ENCODE results near the gene BCDIN3D.
"Not testable (repeated sequence)": the region's sequence is repeated elsewhere in the genome, so short reads cannot be mapped to it uniquely, and the experiment has no call there.

The BCDIN3D gene

GRCh38 chr12:49876070-49876469 lies 33.2 kb upstream of the BCDIN3D start:
- DNase-seq: no peak

- no peak for DNase-seq
Measured at GRCh38 chr12:49875115-49875720, 32.3 kb upstream of the BCDIN3D start.

DNA sequence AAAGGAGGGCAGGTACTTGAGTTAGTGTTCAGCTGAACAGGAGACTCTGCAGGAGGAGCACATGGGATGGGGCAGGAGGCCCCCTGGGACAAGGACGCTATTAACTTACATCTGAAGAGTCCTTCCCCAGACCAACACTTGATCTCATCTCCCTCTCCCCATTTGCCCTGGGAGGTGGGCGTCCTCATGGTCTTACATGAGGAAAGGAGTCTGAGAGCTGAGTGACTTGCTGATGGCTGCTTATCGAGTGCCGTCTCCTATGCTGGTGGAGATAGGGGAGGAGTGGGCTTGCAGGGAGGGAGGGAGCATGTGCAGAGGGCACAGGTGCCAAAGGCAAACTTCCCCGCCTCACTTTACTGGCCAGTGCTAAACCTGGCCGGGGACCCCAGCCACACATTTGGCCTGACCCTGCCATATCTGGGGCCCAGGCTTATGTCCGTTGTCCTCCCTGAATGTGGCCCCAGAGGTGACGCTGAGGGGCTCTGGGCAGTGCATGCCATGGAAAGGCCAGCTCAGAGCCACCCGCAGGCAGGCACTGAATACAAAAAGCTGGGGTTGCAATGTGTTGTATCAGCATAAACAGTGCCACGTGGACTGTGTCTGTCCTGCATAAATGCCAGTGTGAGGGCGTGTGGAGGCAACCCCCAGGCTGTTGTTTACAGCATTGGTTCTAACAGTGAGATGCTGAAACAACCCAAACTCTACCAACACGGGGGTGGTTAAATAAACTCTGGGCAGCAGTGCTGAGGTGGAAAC lies 31.4 kb upstream of the BCDIN3D start:
- no peak for DNase-seq

- no peak for DNase-seq
Measured at GRCh38 chr12:49873361-49873934, 30.5 kb upstream of the BCDIN3D start.

- DNase-seq: no peak
Measured at GRCh38 chr12:49872781-49873181, 29.9 kb upstream of the BCDIN3D start.

- DNase-seq: no peak
Measured at GRCh38 chr12:49872381-49872780, 29.5 kb upstream of the BCDIN3D start.

GRCh38 chr12:49871811-49872251 lies 28.9 kb upstream of the BCDIN3D start:
- not testable (repeated sequence) for DNase-seq

GRCh38 chr12:49871263-49871561 lies 28.3 kb upstream of the BCDIN3D start:
- DNase-seq: no peak

DNA sequence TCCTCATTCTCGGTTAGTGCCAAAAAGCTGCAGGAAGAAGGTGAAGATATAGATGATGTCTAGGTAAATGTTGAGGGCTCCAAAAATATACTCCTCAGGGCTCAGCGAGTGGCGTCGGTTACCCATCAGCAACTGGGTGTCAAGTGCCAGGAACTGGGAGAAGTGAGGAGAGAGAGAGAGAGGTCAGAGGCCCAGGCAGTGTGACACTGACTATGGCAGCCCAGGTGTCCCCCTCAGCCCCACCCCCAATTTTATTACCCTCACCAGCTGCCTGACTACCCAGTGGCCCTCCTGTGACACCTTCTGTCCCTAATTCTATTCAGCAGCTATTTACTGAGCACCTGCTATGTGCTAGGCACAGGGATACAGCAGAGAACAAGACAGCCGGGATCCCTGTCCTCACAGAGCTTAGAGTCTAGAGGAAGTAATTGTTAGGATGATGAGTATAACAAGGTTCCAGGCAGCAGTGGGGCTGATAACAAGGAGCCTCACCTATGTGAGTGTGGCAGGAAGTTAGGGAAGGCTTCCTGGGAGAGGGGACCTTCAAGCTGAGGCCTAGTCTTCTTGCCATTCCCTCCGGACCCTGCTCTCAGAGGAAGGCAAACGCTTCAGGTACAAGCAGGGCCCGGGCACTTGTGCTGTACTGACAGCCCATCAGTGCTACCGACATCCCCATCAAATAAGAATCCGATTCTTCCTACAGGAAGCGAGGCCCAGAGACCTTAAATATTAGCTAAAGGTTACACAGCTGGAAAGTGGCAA lies 27.8 kb upstream of the BCDIN3D start:
- no peak for DNase-seq

GRCh38 chr12:49869816-49870500 lies 27.1 kb upstream of the BCDIN3D start:
- no peak for DNase-seq

DNA sequence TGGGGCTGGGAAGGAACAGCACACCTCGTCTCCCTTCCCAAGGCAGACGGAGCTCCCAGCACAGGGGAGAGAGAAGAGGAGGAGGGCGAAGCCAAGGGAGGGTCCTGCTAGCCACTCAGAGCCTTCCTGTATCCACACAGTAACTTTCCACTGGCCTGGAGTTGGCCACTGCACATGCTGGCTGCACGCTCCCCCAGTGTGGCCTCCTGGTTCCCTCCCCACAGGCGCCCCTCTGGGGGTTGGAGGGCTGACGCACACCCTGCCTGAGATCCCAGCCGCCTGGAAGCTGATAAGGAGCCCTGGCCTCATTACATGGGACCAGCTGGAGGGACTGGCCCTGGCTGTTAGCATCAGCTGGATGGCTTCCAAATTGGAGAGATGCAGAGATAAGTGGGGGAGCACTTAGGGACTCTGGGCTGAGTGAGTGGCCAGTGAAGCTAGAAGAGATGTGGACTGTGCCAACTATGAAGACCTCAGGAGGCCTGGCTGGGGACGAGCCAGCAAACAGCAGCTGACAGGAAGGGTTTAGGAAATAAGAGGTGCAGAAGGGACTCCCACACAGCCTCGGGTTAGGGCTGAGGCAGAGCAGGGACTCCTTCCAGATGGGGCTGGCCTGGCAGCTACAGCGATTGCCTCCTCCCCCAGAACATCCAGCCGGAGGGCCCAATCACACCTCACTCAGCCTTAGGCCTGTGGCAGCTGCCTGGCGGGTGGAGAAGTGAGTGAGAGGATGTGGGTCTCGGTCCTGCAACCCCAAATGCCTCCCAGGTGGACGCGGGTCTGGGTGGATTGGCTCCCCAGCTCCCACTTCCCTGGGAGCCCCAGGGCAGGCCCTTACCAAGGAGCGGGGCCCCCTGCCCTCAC lies 26.3 kb upstream of the BCDIN3D start:
- no peak for DNase-seq

DNA sequence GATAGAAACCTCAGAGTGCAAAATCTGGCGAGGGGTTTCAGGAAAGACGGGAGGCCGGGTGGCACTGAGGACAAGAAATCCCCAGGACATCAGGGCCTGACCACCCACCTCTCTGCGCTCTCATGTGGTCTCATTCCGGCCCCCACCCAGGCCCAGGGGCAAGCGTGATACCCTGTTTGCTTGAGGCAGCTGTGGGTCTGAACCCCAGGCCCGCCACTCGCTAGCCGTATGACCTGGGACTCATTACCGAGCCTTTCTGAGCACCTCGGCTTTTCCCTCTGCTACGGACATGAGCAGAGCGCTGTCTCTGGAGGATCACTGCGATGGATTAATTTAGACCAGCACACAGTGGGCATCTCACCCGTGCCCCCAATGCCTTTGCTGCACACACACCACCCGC lies 25.5 kb upstream of the BCDIN3D start:
- no peak for DNase-seq

DNA sequence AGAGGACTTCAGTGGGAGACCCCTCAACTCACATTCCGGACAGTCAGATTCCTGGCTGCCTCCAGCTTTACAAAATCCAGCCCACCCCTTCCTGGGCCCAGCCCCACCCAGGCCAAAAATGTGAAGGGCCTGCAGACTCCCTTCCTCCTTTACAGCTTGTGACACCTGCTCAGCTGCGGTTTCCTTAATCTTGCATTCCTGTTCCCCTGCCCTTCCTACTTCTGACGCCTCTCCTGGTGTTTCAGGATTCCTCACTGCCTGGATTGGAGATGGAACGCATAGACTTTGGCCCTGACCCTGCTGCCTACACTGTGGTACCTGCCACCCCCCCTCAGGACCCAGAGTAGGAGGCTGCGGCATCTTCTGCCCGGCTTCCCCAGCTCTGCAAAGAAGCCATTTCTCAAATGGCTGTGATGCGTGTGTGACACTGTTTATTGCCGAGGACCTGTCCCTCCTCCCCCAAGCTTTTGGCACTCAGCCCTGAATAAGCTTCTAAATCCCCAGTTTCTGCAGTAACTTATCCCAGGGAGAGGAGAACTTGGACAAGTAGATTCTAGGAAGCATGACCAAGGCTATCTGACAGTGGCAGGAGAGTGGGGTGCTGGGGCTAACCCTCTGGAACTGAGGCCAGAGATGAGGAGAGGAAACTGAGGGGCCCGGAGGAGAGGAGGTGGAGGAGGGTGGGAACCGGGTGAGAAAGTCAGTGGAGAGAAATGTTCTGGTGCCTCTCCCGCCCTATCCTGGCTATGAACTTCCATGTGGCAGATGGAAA lies 24.9 kb upstream of the BCDIN3D start:
- DNase-seq: no peak

DNA sequence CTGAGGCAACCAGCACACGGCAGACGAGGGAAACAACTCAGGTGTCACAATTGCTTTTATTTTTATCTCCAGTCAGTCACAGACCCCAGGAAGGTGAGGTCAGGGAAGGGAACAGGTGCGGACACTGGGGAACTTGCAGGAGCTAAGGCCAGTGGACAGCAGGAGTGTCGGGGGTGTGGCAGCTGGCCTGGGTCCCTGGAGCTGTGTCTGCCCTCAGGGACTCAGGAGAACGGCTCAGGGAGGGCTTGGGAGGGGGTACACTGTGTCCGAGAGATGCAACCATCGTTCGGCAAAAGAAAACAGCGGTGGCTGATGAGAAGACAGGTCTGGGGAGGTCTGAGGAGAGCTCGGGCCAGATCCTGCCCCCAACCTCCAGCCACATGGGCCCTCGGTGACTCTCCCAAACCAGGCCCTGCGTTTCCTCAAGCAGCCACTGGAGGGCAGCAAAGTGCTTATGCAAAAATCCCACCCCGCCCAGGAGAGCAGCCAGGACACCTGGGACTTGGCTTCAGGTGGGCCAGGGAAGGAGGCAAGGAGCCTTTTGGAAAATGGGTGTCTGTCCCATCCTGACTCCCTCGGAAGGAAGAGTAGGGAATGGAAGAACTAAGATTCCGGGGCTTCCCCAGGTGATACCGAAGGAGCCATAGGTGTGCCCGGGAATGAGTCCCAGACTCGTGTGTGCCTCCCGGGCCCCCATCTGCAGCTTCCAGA lies 24.1 kb upstream of the BCDIN3D start:
- peak; percentile 72 for DNase-seq

- DNase-seq: no peak
Measured at GRCh38 chr12:49865782-49866135, 22.9 kb upstream of the BCDIN3D start.

GRCh38 chr12:49865109-49865781 lies 22.3 kb upstream of the BCDIN3D start:
- no peak for DNase-seq

- no peak for DNase-seq
Measured at GRCh38 chr12:49864798-49865090, 21.8 kb upstream of the BCDIN3D start.

DNA sequence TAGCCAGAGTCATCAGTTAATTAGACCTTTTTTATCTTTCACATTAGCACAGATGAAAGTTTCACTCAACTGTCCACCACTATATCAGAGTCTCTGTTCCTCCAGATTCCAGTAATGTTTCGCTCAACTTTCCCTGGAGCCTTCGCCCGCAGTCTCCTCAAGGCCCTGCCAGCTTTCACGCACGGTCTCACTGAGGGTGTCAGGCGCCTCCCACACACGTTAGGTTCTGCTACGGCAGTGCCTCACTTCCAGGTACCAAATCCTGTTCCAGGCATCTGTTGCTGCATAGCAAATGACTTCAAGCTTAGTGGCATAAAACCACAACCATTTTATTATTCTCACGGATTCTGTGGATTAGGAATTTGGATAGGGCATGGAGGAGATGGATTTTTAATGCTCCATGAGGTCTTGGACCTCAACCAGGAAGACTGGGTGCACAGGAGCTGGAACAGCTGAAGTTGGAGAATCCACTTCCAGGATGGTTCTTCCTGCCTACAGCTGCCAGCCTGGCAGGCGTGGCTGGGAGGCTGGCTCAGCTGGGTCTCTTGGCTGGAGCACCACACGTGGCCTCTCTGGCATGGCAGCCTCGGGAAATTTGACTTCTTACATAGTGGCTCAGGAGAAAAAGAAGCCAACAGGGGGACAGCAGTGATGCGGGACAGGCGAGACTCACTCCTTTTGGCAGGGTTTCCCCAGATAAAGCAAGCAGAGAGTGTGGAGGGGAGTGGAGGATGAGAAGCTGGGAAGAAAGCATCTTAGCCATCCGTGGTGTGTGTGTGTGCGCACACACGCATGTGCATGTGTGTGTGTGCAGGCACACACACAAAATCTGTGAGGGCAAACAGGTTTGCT lies 21.3 kb upstream of the BCDIN3D start:
- DNase-seq: no peak

DNA sequence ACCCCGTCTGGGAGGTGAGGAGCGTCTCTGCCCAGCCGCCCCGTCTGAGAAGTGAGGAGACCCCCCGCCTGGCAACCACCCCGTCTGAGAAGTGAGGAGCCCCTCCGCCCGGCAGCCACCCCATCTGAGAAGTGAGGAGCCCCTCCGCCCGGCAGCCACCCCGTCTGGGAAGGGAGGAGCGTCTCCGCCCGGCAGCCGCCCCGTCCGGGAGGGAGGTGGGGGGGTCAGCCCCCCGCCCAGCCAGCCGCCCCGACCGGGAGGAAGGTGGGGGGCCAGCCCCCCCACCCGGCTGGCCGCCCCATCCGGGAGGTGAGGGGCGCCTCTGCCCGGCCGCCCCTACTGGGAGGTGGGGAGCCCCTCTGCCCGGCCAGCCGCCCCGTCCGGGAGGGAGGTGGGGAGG lies 18.0 kb upstream of the BCDIN3D start:
- DNase-seq: not testable (repeated sequence)

Data from CD4-positive, alpha-beta T cell treated with Interleukin-12 subunit alpha and Interleukin-12 subunit beta, for 1 hour (primary cell).